Sigmoid colon (tissue), 4 donors: ENCODE results near the gene ACAT1.

ENCODE experiments used
- CTCF ChIP-seq, 4 experiments: fragments of 450-650 bp in 3 of 4; fragments of 200-600 bp in 1 of 4; IDR thresholded peaks; one replicate each; pipeline ENCODE4 v1.5.1; 2016 to 2019; ENCODE audit warnings: antibody characterized with exemption in 4 of 4, mild to moderate bottlenecking in 3 of 4, moderate library complexity in 2 of 4
- POLR2AphosphoS5 ChIP-seq, 4 donors: sonication (generic); formaldehyde crosslinking; IDR thresholded peaks; one replicate each; pipeline ENCODE4 v1.6.1; 2017; ENCODE audit warnings: antibody characterized with exemption in 4 of 4

GRCh38 chr11:108160970-108161566 lies 39.7 kb downstream of the ACAT1 start:
- TF ChIP-seq CTCF (IDR thresholded peaks at IDR 0.05) (no peak), POLR2AphosphoS5 (IDR thresholded peaks at IDR 0.05) (no peak)
